ENCODE data around the gene ACTR5.
"Not testable (repeated sequence)": the region's sequence is repeated elsewhere in the genome, so short reads cannot be mapped to it uniquely, and the experiment has no call there.

The ACTR5 gene

DNA sequence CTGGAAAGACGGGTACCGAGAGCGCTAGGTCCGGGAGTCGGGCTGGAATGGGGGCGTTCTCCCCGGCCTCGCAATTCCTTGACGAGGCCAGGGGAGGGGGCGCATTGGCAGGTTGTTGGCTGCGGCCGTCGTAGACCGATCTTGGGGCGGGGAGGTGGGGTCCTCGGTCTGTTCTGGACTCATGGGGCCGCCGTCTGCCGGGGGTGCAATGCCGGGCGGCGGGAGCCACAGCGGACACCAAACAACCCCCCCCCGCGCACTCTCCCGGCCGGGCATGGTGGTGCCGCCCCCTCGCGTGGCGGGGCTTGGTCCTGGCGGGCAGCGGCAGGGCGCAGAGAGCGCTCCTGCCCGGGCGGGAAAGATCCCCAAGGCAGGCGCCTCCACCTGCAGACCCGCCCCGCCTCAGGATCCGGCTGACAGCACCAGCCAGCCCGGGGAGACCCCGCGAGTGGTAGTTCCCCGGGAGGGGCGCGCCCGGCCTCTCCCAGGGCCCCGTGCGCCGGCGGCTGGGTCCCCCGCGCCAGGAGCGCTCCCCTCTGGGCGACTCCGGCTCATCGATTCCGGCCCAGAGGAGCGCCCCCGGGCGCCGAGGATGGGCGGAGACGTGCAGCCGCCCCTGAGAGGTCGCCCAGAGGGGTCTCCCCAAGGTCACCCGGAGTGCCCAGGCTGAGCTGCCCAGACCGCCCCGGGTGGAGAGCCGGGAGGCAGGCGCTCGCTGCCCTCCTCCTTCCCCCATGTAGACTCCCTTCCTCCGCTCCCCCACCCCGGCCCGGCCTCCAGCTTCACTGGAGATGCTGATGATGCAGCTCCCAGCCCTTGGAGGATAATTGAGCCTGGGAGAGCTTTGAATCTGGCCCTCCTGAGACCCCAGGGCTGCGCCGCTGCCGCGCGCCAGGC lies 57.9 kb downstream of the ACTR5 start:
- DNase-seq (ENCODE audit: low spot score): no peak

DNA sequence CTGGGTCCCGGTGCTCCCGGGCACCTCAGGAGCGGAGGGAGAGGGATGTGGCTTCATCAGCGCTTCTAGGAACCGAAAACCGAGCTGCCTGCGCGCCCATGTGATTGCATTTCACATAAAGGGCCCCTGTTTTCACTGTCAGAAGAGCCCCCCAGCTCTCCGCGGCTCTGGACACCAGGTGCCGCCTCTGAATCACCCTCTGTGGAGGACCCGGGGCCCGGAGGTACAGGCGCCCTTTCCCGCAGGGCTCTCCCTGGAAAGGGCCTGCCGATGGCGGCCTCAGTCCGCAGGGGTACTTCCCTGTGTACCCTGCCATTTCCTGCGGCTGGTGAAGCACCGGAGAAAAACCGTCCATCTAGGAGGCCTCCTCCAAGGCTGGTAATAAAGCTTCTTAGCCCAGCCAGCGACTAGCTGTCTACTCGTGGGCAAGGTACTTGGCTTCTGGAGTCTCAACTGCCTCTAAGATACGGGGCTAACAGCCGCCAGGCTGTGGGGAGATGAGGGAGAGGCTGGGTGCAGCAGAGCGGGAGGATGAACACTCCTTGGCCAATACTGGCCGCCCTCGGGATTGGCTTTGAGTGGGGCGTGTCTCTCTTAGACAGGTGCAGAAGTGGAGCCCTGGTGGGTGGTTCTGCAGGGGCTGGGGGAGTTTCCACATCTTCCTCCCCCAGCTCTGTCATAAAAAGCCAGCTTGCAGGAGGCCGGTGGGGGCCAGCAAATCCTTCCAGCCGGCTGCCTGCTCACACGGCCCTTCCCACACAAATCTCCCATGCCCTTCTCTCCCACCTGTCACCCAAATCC lies 58.8 kb downstream of the ACTR5 start:
- DNase-seq (ENCODE audit: low spot score): no peak

DNA sequence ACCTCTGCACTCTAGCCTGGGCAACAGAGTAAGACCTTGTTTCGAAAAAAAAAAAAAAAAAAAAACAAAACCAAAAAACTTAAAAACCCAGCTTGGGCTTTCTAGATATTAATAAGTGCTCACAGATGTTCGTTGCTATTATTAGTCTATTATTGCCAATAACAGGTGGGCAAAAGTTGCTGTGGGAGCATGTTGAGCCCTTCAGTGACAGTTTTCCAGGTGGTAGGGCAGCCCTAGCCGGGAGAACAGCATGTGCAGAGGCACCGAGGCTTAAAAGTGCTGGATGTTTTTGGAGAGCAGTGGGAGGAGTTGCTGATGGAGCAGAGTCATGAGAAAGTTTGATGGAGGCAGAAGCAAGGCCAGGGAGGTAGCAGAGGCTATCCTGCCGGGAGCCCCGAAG lies 61.7 kb downstream of the ACTR5 start:
- no peak for DNase-seq (ENCODE audit: low spot score)

DNA sequence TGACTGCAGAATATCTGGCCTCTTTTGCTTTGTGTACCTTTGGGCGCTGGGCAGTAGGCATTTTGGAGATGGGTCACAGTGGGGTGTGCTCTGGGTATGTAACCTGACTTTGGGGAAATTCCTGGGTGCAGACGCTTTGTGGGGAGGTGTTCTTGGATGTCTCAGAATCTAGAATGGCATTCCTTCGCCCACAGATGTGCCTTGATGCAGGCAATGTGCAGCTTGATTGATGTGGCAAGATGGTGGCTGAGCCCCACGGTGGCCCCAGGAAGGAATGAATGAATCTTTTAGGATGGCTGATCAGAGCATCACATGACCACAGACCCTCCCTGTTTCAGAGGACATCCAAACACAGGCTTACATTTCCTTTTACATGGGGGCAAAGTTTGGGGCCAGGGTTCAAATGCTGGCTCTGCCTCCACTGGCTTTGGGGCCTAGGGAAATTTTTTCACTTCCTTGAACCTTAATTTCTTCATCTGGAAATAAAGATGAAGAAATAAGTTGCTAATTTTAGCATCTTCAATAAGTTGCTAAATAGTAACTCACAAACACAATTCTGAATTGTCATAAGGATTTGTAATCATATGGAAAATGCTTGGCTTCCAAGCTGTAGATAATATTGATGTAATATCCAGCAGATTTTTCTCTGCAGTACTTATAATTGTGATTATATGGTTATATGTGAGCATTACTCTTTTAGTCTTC lies 62.8 kb downstream of the ACTR5 start:
- no peak for DNase-seq (ENCODE audit: low spot score)

GRCh38 chr20:38811769-38812168 lies 63.5 kb downstream of the ACTR5 start:
- DNase-seq (ENCODE audit: low spot score): no peak

DNA sequence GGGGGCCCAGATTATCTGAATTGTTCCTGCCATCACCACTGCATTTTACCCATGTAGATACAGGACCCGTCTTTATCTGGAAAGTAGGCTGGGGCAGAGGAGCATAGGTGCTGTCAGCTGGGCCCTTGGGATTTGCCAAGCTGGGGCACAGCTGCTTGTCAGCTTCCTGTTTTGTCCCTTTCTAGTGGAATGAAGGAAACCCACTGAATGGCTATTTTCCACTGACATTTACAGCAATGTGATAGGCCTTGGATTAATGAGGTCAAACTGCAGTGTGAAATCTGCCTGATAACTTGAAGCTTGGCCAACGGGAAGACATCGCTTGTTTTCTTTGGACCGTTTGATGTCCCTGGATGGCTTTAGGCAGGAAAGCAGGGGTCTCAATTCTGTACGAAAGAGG lies 63.9 kb downstream of the ACTR5 start:
- DNase-seq (ENCODE audit: low spot score): no peak

DNA sequence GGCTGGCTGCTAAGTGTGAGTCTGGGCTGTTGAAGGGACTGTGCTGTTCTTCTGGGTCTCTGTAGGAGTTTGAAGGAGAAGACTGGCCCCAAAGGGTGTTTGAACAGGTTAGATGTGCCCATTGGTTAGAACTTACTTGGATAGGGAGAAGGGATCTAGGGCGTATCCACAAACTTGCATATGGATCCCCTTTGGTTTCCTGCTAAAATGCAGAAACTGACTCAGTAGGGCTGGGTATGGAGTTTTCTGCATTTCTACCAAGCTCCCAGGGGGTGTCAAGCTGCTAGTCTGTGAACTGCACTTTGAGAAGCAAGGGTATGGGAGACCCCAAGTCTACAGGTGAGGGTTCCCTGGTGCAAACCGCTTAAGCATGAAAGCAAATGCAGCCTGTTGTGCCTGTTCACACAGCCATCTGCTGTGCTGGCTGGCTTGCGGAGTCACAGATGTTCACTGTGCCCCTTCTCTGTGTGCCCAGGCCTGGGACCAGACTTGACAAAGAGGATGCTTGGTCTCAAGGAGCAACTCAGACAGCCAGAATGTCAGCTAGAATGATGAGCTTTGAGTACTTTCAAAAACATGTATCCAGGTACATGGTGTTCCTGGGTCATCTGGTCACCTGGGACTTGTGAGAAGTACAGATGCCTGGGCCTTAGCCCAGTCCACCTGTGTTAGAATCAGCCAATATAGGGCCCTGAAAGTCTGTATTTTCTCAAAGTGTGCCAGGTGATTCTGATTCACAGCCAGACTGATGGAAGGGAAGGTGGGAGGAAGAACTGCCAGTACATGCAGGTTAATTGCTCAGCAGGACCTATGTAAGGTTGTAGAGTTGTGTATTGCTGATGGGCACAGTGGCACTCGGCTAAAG lies 64.7 kb downstream of the ACTR5 start:
- DNase-seq (ENCODE audit: low spot score): no peak

GRCh38 chr20:38813574-38813962 lies 65.3 kb downstream of the ACTR5 start:
- DNase-seq (ENCODE audit: low spot score): not testable (repeated sequence)

- no peak for DNase-seq (ENCODE audit: low spot score)
Measured at GRCh38 chr20:38815446-38815845, 67.2 kb downstream of the ACTR5 start.

GRCh38 chr20:38818113-38819065 lies 70.1 kb downstream of the ACTR5 start:
- no peak for DNase-seq (ENCODE audit: low spot score)

All from kidney tubule cell (primary cell).